ENCODE data around the gene SH3PXD2B.

SH3PXD2B gene

DNA sequence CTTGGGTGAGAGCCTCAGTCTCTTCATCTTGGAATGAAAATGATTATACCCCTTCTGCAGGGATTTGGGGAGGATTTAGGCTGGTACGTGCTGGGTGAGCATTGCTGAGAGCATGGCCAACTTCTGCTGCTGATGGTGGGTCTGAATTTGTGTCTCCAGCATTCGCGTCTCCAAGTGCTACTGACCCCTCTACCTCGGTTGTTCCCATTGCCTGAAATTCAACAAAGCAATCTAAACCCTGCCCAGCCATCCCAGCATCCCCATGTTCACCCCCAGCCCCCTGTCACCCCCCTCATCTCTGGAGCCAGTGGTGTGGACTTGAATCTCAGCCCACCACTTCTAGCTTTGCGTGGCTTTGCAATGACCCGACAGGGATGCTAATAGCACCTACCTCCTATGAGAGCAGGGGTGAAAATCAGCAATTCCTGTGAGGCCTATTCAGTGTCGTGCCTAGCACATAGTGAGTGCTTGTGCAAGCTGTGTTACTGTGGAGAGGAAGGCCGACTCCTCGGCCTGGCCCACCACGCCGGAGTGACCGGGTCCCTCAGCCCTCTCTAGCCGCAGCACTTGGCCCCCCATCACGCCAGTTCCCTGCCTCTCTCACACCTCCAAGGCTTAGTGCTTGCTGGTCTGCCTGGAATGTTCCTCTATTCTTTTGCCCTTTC is 43.4 kb upstream of the SH3PXD2B start:
- no peak for TF ChIP-seq CTCF (IDR thresholded peaks at IDR 0.05; ENCODE audit: low read depth, low read length, missing control alignments)
- no peak for DNase-seq (ENCODE audit: low read depth)
- no peak overlapping the region for H3K4me3 ChIP-seq (ENCODE audit: low read depth, low read length)

DNA sequence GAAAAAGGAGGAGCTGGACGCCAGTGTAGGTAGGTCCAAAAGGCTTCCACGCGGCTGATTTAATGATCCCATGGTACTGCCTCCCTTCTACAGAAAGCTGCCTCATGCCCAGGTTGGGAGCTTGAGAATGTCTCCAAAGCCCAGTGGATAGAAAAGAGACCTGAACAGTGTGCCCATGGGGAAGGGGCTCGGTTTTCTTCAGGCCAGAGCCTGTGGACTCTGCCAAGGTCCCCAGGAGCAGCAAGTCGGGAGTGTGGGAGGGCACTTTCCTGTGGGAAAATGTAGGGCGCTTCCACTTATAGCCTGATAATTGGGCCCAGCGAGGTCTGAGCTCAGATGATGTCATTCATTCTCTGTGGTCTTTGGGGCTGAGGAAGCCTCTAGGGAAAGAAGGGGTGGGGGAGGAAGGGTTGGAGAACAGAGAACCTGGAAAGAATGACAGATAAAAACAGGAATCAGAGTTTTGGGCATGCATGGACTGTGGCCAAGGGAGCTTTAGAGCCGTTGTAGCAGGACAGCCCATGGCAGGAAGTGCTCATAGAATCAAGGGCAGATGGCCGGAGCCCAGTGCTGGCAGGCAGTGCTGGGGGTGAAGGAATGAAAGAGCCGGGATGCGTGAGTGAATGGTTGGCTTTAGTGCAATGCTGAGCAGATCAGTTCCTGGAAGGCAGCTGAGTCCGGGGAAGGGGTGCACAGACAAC is 42.5 kb upstream of the SH3PXD2B start:
- no peak for DNase-seq (ENCODE audit: low read depth)
- no peak for TF ChIP-seq CTCF (IDR thresholded peaks at IDR 0.05; ENCODE audit: low read depth, low read length, missing control alignments)
- no peak overlapping the region for H3K4me3 ChIP-seq (ENCODE audit: low read depth, low read length)

GRCh38 chr5:172494630-172495505 is 40.5 kb upstream of the SH3PXD2B start:
- no peak for DNase-seq (ENCODE audit: low read depth)
- no peak overlapping the region for H3K4me3 ChIP-seq (ENCODE audit: low read depth, low read length)
- TF ChIP-seq CTCF (IDR thresholded peaks at IDR 0.05; ENCODE audit: low read depth, low read length, missing control alignments): no peak

- TF ChIP-seq CTCF (IDR thresholded peaks at IDR 0.05; ENCODE audit: low read depth, low read length, missing control alignments): no peak
- no peak for DNase-seq (ENCODE audit: low read depth)
- H3K4me3 ChIP-seq (ENCODE audit: low read depth, low read length): no peak overlapping the region
These were observed 39.6 kb upstream of the SH3PXD2B start for GRCh38 chr5:172493906-172494305.

DNA sequence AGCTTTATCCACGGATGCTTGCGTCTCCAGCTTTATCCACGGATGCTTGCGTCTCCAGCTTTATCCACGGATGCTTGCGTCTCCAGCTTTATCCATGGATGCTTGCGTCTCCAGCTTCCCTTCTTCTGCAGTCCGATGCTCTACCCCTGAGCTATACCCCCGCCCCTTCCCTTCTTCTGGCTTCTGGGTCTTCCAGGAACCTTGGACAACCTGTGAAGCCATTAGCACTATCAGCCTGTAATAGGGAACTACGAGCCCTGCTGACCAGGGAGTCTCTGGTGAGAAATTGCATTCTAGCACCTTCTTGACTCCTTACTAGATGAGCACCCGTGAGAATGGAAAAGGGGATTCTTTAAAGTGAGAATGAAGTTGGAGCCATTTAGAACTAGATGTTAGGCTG is 39.1 kb upstream of the SH3PXD2B start:
- no peak for TF ChIP-seq CTCF (IDR thresholded peaks at IDR 0.05; ENCODE audit: low read depth, low read length, missing control alignments)
- H3K4me3 ChIP-seq (ENCODE audit: low read depth, low read length): no peak overlapping the region
- DNase-seq (ENCODE audit: low read depth): no peak

DNA sequence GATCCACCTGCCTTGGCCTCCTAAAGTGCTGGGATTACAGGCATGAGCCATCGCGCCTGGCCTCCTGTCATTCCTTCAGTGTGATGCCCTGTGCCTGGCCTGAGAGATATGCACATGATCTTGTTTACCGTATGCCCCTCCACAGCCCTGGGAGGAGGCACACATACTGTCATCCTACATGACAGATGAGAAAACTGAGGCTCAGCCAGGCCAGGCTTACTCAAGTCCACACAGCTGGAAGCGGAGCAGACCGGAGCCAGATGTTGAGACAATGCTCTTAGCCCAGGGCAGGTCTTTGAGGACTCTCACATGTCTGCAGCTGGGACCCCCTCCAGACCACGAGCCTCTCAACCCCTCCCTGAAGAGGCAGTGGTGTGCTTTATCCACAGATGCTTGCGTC is 38.7 kb upstream of the SH3PXD2B start:
- no peak for DNase-seq (ENCODE audit: low read depth)
- TF ChIP-seq CTCF (IDR thresholded peaks at IDR 0.05; ENCODE audit: low read depth, low read length, missing control alignments): no peak
- no peak overlapping the region for H3K4me3 ChIP-seq (ENCODE audit: low read depth, low read length)

Measured in GM12864 (cell line).